Psoas muscle (tissue), 8 donors: ENCODE data around the gene SYK. TPM values are rescaled to one million over a fixed set of nuclear protein-coding genes. Genes with fewer than 3 reads are reported as not detected.

Source experiments
- ATAC-seq, 4 donors: fragments of 200-7000 bp; cut with Tn5 transposase; one replicate each; pipeline ENCODE4 v1.9.1; 2020; ENCODE audit warnings: moderate library complexity in 3 of 4, mild to moderate bottlenecking in 2 of 4
- DNase-seq, 2 donors: peaks; one replicate each; pipeline ENCODE4 v3.0.0-alpha.2; 2020
- H3K27ac ChIP-seq: fragments of 200-600 bp; one replicate; pipeline ENCODE4 v1.8.0; 2022
- H3K27me3 ChIP-seq, 3 donors: fragments of 200-600 bp in 1 of 3; one replicate each; pipeline versions ENCODE4 v1.6.1 to v1.8.0; 2013 to 2022; ENCODE audit warnings: low read length in 2 of 3, mild to moderate bottlenecking in 2 of 3, moderate library complexity in 1 of 3; ENCODE audit not compliant: insufficient read depth in 3 of 3
- H3K36me3 ChIP-seq, 2 donors: fragments of 200-600 bp in 1 of 2; one replicate each; pipeline versions ENCODE4 v1.6.1 to v1.8.0; 2013 to 2022; ENCODE audit warnings: low read depth in 1 of 2, mild to moderate bottlenecking in 1 of 2, moderate library complexity in 1 of 2; ENCODE audit not compliant: insufficient read depth in 1 of 2
- H3K4me1 ChIP-seq: fragments of 200-600 bp; one replicate; pipeline ENCODE4 v1.8.0; 2022
- H3K4me3 ChIP-seq: fragments of 200-600 bp; one replicate; pipeline ENCODE4 v1.8.0; 2022; ENCODE audit warnings: mild to moderate bottlenecking
- H3K9me3 ChIP-seq: fragments of 200-600 bp; one replicate; pipeline ENCODE4 v1.8.0; 2022
- WGBS, 3 donors: extraction: QIAGEN DNeasy Blood & Tissue Kit; methylation state at CpG; one replicate each; pipeline versions ENCODE4 v1.1.6 to v1.1.7; 2013; 5-methylcytosine and 5-hydroxymethylcytosine counted together
- intact Hi-C, 2 donors: fragments of 100-400 bp; cut with DNase I; formaldehyde crosslinking; loops; one replicate each; pipeline versions ENCODE4 v1.11.0 to v1.14.2; 2022
- polyA plus RNA-seq, 3 donors: library from polyadenylated mRNA; stranded (reverse); fragments of 200-250 nt; gene quantifications; one replicate each; pipeline ENCODE4 v1.2.3, GENCODE V29; 2013
- total RNA-seq, 4 donors: library from RNA; stranded (reverse); fragmentation: NEBNext Ultra II Directional in 2 of 4; extraction: Animal tissue kit (Norgen Biotek cat#: 25700) in 2 of 4; gene quantifications; one replicate each; pipeline versions ENCODE4 v1.2.1 to v1.2.4, GENCODE V29; 2021 to 2023
- TF ChIP-seq, protein P1 (sequence below): fragments of 200-600 bp; IDR thresholded peaks from one replicate; pipeline ENCODE4 v1.8.0; 2022; ENCODE audit warnings: antibody characterized with exemption
- donor health status: healthy with polysubstance abuse.
- donor health status: DM: no; HTN: no; CAD: no; lungs with moderate emphysema.
- donor health status: Bipolar disorder and iron deficiency.
- donor health status: healthy.
- donor health status: DM: yes; HTN: yes; CAD: no.
- donor health status: DM: no; HTN: no; CAD: no.
- donor health status: DM: no; HTN: no; CAD: no.
- donor health status: DM: yes; HTN: yes; CAD: no.

The SYK gene
- total and polyA plus RNA-seq, 7 donors = 0.40 to 2.8 (median 1.4) TPM

DNA sequence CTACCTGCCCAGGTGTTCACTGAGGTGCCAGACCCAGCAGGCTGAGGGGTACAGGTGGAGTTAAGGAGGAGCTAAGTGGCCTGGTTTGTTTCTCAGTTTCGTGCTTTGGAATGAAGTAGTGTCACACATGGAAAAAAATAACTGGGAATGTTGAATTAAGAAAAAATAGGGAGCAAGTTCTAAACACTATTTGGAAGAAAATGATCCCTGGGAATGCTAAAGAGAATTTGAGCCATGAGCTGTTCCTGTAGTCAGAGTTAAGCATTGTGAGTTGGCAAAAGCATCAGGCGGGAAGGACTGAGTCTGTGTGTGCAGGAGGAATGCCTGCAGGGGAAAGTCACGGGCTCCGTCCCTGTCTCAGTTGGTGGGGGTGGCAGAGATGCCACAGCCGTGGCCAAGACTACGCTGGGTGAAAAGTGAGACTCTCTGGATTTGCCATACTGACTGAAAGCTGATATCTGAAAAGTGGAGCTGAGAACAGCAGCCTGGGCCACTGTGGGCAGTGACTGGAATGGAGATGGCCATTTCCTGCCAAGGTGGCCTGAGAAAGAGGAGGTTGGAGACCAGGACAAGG is 37.0 kb downstream of the SYK start:
- Histone ChIP-seq H3K9me3 (no peaks in the 10 kb centered on the region), H3K4me1 (peaks cover 11% of the 10 kb centered on the region), H3K4me3 (no peak overlapping the region), H3K27me3 (peaks cover 0 to 2% (median 0%) of the 10 kb centered on the region in 3 donors), H3K27ac (peak overlapping the region; percentile 16), H3K36me3 (no peaks in the 10 kb centered on the region)
- DNase-seq (no peak), ATAC-seq (peak; percentile 33 to 86 (median 67))
- TF ChIP-seq, protein P1, sequence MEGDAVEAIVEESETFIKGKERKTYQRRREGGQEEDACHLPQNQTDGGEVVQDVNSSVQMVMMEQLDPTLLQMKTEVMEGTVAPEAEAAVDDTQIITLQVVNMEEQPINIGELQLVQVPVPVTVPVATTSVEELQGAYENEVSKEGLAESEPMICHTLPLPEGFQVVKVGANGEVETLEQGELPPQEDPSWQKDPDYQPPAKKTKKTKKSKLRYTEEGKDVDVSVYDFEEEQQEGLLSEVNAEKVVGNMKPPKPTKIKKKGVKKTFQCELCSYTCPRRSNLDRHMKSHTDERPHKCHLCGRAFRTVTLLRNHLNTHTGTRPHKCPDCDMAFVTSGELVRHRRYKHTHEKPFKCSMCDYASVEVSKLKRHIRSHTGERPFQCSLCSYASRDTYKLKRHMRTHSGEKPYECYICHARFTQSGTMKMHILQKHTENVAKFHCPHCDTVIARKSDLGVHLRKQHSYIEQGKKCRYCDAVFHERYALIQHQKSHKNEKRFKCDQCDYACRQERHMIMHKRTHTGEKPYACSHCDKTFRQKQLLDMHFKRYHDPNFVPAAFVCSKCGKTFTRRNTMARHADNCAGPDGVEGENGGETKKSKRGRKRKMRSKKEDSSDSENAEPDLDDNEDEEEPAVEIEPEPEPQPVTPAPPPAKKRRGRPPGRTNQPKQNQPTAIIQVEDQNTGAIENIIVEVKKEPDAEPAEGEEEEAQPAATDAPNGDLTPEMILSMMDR = no peak
- intact Hi-C loops = no loop called here
- 24 to 43% (median 28%) methylated on average over 6 of the region's 6 CpGs for WGBS, 3 donors

DNA sequence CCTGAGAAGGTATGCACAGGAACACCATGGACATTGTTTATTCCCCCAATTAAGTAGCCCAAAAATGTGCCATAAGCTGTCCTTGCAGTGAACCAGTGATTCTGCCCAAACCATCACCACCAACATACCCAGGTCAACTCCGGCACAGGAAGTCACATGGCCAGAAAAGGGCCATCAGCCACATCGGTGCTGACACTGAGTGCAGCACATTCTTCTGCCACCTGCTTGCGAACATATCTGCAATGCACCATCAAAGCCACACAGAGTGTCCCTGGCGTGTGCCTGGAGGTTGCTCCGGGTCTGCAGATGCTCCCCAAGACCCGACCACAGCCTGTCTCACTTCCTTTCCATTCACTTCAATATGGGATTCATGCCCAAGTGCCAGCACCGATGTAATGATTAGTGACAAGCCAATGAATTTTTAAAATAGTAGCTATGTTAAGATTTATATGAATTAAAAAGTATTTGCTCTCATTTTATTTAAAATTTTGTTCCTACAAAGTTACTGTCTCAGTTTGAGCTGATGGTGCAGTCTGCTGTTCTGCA is 37.6 kb downstream of the SYK start:
- Histone ChIP-seq H3K27ac (peak overlapping the region; percentile 16), H3K9me3 (no peaks in the 10 kb centered on the region), H3K4me3 (no peak overlapping the region), H3K27me3 (peaks cover 0 to 2% (median 0%) of the 10 kb centered on the region in 3 donors), H3K36me3 (no peaks in the 10 kb centered on the region), H3K4me1 (peaks cover 11% of the 10 kb centered on the region)
- no peak for DNase-seq
- WGBS, 3 donors = 36 to 57% (median 45%) methylated on average over 7 of the region's 7 CpGs
- ATAC-seq = peak in 2 of 4 donors; percentile 36
- TF ChIP-seq, protein P1 = no peak
- intact Hi-C loops = no loop called here

DNA sequence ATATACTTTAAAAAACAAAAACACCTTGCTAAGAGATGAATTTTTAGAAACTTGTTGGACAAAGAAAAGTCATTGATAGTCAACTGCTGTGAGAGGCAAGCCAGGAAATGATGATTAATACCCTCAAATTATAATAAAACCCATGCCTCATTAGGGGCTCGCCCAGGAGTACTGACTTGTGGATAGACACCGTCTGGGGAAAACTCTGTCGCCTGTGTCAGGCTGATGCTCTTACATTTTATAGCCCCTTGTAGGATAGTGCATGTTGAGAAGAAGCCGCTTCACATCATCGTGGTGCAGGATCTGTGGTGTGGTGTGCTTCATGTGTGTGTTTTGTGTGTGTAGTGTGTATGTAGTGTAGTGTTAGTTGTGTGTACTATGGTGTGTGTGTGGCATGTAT is 39.1 kb downstream of the SYK start:
- Histone ChIP-seq H3K27ac (no peak overlapping the region), H3K36me3 (no peaks in the 10 kb centered on the region), H3K4me1 (peaks cover 11% of the 10 kb centered on the region), H3K27me3 (no peaks in the 10 kb centered on the region), H3K4me3 (no peak overlapping the region), H3K9me3 (no peaks in the 10 kb centered on the region)
- 69 to 77% (median 69%) methylated on average over 5 of the region's 5 CpGs for WGBS, 3 donors
- intact Hi-C loops = no loop called here
- DNase-seq (no peak), ATAC-seq (no peak)
- TF ChIP-seq, protein P1 = no peak

DNA sequence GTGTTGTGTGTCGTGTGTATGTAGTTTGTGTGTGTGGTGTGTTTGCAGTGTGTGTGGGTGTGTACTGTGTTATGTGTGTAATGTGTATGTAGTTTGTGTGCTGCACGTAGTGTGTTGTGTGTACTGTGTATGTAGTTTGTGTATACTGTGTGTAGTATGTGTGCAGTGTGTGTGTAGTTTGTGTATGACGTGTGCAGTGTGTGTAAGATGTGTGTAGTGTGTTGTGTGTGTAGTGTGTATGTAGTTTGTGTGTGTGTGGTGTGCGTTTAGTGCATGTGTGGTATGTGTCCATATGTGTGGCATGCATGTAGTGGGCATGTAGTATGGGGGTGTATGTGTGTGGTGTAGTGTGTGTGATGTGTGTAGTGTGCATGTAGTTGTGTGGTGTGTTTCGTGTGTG is 39.6 kb downstream of the SYK start:
- ATAC-seq = no peak
- no peak overlapping the region for H3K4me3 ChIP-seq
- TF ChIP-seq, protein P1 = no peak
- H3K27ac ChIP-seq = no peak overlapping the region
- H3K36me3 ChIP-seq = no peaks in the 10 kb centered on the region
- H3K9me3 ChIP-seq = no peaks in the 10 kb centered on the region
- intact Hi-C loops = no loop called here
- DNase-seq = no peak
- peaks cover 12% of the 10 kb centered on the region for H3K4me1 ChIP-seq
- 89 to 97% (median 96%) methylated on average over 5 of the region's 5 CpGs for WGBS, 3 donors
- H3K27me3 ChIP-seq = no peaks in the 10 kb centered on the region

DNA sequence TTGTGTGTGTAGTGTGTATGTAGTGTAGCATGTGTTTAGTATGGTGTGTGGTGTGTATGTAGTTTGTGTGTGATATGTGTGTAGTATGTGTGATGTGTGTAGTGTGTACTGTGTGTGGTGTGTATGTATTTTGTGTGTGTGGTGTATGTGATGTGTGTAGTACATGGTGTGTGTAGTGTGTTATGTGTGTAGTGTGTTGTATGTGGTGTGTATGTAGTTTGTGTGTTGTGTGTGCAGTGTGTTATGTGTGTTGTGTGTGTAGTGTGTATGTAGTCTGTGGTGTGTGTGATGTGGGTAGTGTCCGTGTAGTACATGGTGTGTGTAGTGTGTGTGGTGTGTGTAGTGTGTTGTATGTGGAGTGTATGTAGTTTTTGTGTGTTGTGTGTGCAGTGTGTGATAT is 40.0 kb downstream of the SYK start:
- no peak for DNase-seq

More for the DNA sequence above, 40.0 kb downstream of the SYK start:
- TF ChIP-seq, protein P1 = no peak
- H3K27me3 ChIP-seq = no peaks in the 10 kb centered on the region
- H3K27ac ChIP-seq = no peak overlapping the region
- peaks cover 16% of the 10 kb centered on the region for H3K4me1 ChIP-seq
- H3K9me3 ChIP-seq = no peaks in the 10 kb centered on the region
- ATAC-seq = no peak
- no peak overlapping the region for H3K4me3 ChIP-seq
- H3K36me3 ChIP-seq = no peaks in the 10 kb centered on the region
- 92 to 98% (median 96%) methylated on average over 1 of the region's 1 CpG for WGBS, 3 donors
- intact Hi-C loops = no loop called here
